NB4 (cell line): ENCODE data around the gene WFDC5.

ENCODE experiments used
- DNase-seq: peaks from one replicate; pipeline ENCODE4 v3.0.0; 2010; ENCODE audit warnings: low read depth
- H3K4me3 ChIP-seq: one replicate; pipeline ENCODE4 v1.5.1; 2011; ENCODE audit warnings: mild to moderate bottlenecking, low read depth, low read length, moderate library complexity
- CTCF ChIP-seq: IDR thresholded peaks from one replicate; pipeline ENCODE4 v1.5.1; 2012; ENCODE audit warnings: low read depth, low read length
- MAX ChIP-seq: IDR thresholded peaks from 2 replicates; pipeline ENCODE4 v1.6.1; 2011; ENCODE audit warnings: low read depth, low read length
- MYC ChIP-seq: IDR thresholded peaks from 2 replicates; pipeline ENCODE4 v1.6.1; 2011; ENCODE audit warnings: low read depth, low read length
- POLR2A ChIP-seq: IDR thresholded peaks from 2 replicates; pipeline ENCODE4 v1.6.1; 2011; ENCODE audit warnings: mild to moderate bottlenecking; ENCODE audit not compliant: insufficient read length; ENCODE audit errors: extremely low read depth

The WFDC5 gene

GRCh38 chr20:45136911-45137310, 21.9 kb upstream of the WFDC5 start:
- H3K4me3 ChIP-seq, result no peak overlapping the region
- TF ChIP-seq MAX, result no peak
- TF ChIP-seq POLR2A, result no peak
- no peak for TF ChIP-seq MYC
- TF ChIP-seq CTCF, result no peak
- DNase-seq, result no peak

- no peak for TF ChIP-seq MYC
- TF ChIP-seq POLR2A, result no peak
- no peak for TF ChIP-seq CTCF
- no peak for TF ChIP-seq MAX
- H3K4me3 ChIP-seq, result no peak overlapping the region
- no peak for DNase-seq
These were observed 13.1 kb upstream of the WFDC5 start for GRCh38 chr20:45128099-45128498.

- no peak within 1 kb of the TSS for H3K4me3 ChIP-seq
- no peak for DNase-seq
- TF ChIP-seq CTCF, result no peak
- no peak for TF ChIP-seq MAX
- TF ChIP-seq POLR2A, result no peak
- no peak for TF ChIP-seq MYC
These were observed 9.4 kb upstream of the WFDC5 start, which contains the start of gene WFDC12 for GRCh38 chr20:45124365-45124764. Gene WFDC12, minus strand, starts transcription at chr20:45124465. Its CDS starts 18 bp downstream, at chr20:45124447.

- TF ChIP-seq MYC (no peak), MAX (no peak), POLR2A (no peak), CTCF (no peak)
- H3K4me3 ChIP-seq, result no peak overlapping the region
- no peak for DNase-seq
These were observed 6.4 kb upstream of the WFDC5 start for GRCh38 chr20:45121388-45121787.

GRCh38 chr20:45119556-45120266, 4.7 kb upstream of the WFDC5 start:
- TF ChIP-seq MYC, result no peak
- no peak for TF ChIP-seq CTCF
- TF ChIP-seq MAX, result no peak
- TF ChIP-seq POLR2A, result no peak
- H3K4me3 ChIP-seq, result no peak overlapping the region
- DNase-seq, result no peak
